Left lung (tissue), 10 donors: ENCODE data around the gene MUSK. TPM values are rescaled to one million over a fixed set of nuclear protein-coding genes. Genes with fewer than 3 reads are reported as not detected.

Source experiments
- ATAC-seq: fragments of 200-7000 bp; cut with Tn5 transposase; one replicate; pipeline ENCODE4 v1.9.1; 2020; ENCODE audit warnings: moderate library complexity
- DNase-seq, 4 donors: peaks; one replicate each; pipeline ENCODE4 v3.0.0-alpha.2; 2013 to 2020
- H3K27ac ChIP-seq, 2 donors: fragments of 200-600 bp; sonication (generic) in 1 of 2; one replicate each; pipeline versions ENCODE4 v1.5.0 to v1.8.0; 2020 to 2021
- H3K27me3 ChIP-seq, 2 donors: fragments of 200-600 bp; sonication (generic) in 1 of 2; one replicate each; pipeline versions ENCODE4 v1.5.0 to v1.8.0; 2020 to 2021
- H3K36me3 ChIP-seq, 2 donors: fragments of 200-600 bp; sonication (generic) in 1 of 2; one replicate each; pipeline versions ENCODE4 v1.5.0 to v1.8.0; 2020 to 2021
- H3K4me1 ChIP-seq, 2 donors: fragments of 200-600 bp; one replicate each; pipeline ENCODE4 v1.8.0; 2021
- H3K4me3 ChIP-seq, 2 donors: fragments of 200-600 bp; sonication (generic) in 1 of 2; one replicate each; pipeline versions ENCODE4 v1.5.0 to v1.8.0; 2020 to 2021; ENCODE audit warnings: mild to moderate bottlenecking in 1 of 2
- H3K9me3 ChIP-seq, 2 donors: fragments of 200-600 bp; sonication (generic) in 1 of 2; one replicate each; pipeline versions ENCODE4 v1.5.0 to v1.8.0; 2020 to 2021
- CTCF ChIP-seq, 2 donors: fragments of 200-600 bp; sonication (generic) in 1 of 2; IDR thresholded peaks; one replicate each; pipeline versions ENCODE4 v1.5.0 to v1.8.0; 2021; ENCODE audit warnings: antibody characterized with exemption in 2 of 2
- intact Hi-C, 2 donors: fragments of 100-400 bp; cut with DNase I; formaldehyde crosslinking; loops; one replicate each; pipeline versions ENCODE4 v1.11.2 to v1.14.2; 2022
- polyA plus RNA-seq, 6 donors: library from polyadenylated mRNA; unstranded; fragments of 120-200 nt; gene quantifications; one replicate each; pipeline ENCODE4 v1.2.1, GENCODE V29; 2013; ENCODE audit not compliant: insufficient read length in 6 of 6
- total RNA-seq, 2 donors: library from RNA; stranded (reverse); fragmentation: NEBNext Ultra II Directional; extraction: Animal tissue kit (Norgen Biotek cat#: 25700); gene quantifications; one replicate each; pipeline ENCODE4 v1.2.1, GENCODE V29; 2021
- donor health status: DM: no; HTN: yes; CAD: no.
- donor health status: DM: no; HTN: no; CAD: no.

Gene MUSK
- total and polyA plus RNA-seq, 8 donors, result 0.33 to 1.1 (median 0.73) TPM

- Histone ChIP-seq H3K4me3 (no peak overlapping the region), H3K27ac (no peak overlapping the region), H3K27me3 (no peaks in the 10 kb centered on the region), H3K4me1 (no peaks in the 10 kb centered on the region), H3K36me3 (no peaks in the 10 kb centered on the region), H3K9me3 (no peaks in the 10 kb centered on the region)
- no peak for TF ChIP-seq CTCF (IDR thresholded peaks at IDR 0.05)
- intact Hi-C loops, result no loop called here
- no peak for DNase-seq
- no peak for ATAC-seq
Measured at GRCh38 chr9:110648696-110649095, 19.9 kb upstream of the MUSK start.

- no peak for TF ChIP-seq CTCF (IDR thresholded peaks at IDR 0.05)
- ATAC-seq, result peak; percentile 86
Measured at GRCh38 chr9:110650261-110650660, 18.3 kb upstream of the MUSK start.

GRCh38 chr9:110650991-110651411, 17.6 kb upstream of the MUSK start:
- Histone ChIP-seq H3K27ac (no peak overlapping the region), H3K4me1 (no peaks in the 10 kb centered on the region), H3K9me3 (no peaks in the 10 kb centered on the region), H3K27me3 (no peaks in the 10 kb centered on the region), H3K36me3 (no peaks in the 10 kb centered on the region), H3K4me3 (no peak overlapping the region)
- no peak for TF ChIP-seq CTCF (IDR thresholded peaks at IDR 0.05)
- DNase-seq (peak in 2 of 4 donors; percentile 35 to 51), ATAC-seq (peak; percentile 44)
- intact Hi-C loops, result no loop called here

More at GRCh38 chr9:110650261-110650660, 18.3 kb upstream of the MUSK start:
- DNase-seq, result no peak
- H3K9me3 ChIP-seq, result no peaks in the 10 kb centered on the region
- H3K27me3 ChIP-seq, result no peaks in the 10 kb centered on the region
- no peak overlapping the region for H3K4me3 ChIP-seq
- no peaks in the 10 kb centered on the region for H3K36me3 ChIP-seq
- no peak overlapping the region for H3K27ac ChIP-seq
- no peaks in the 10 kb centered on the region for H3K4me1 ChIP-seq
- intact Hi-C loops, result no loop called here

GRCh38 chr9:110655754-110656641, 12.6 kb upstream of the MUSK start:
- Histone ChIP-seq H3K36me3 (no peaks in the 10 kb centered on the region), H3K9me3 (no peaks in the 10 kb centered on the region), H3K4me3 (no peak overlapping the region), H3K27ac (no peak overlapping the region), H3K4me1 (no peaks in the 10 kb centered on the region), H3K27me3 (no peaks in the 10 kb centered on the region)
- intact Hi-C loops, result no loop called here
- ATAC-seq (peak; percentile 50), DNase-seq (peak in 1 of 4 donors; percentile 18)
- TF ChIP-seq CTCF (IDR thresholded peaks at IDR 0.05), result no peak

GRCh38 chr9:110659891-110660541, 8.6 kb upstream of the MUSK start:
- Histone ChIP-seq H3K9me3 (no peaks in the 10 kb centered on the region), H3K27me3 (no peaks in the 10 kb centered on the region), H3K27ac (no peak overlapping the region), H3K4me3 (no peak overlapping the region), H3K4me1 (no peaks in the 10 kb centered on the region), H3K36me3 (no peaks in the 10 kb centered on the region)
- DNase-seq (no peak), ATAC-seq (no peak)
- intact Hi-C loops, result no loop called here
- TF ChIP-seq CTCF (IDR thresholded peaks at IDR 0.05), result no peak
